ENCODE results near the gene TMEM121. TPM values are rescaled to one million over a fixed set of nuclear protein-coding genes. Genes with fewer than 3 reads are reported as not detected.

TMEM121 gene
- total RNA-seq, 4 donors from 2014 or later, result 3.5 to 5.6 (median 4.1) TPM

DNA sequence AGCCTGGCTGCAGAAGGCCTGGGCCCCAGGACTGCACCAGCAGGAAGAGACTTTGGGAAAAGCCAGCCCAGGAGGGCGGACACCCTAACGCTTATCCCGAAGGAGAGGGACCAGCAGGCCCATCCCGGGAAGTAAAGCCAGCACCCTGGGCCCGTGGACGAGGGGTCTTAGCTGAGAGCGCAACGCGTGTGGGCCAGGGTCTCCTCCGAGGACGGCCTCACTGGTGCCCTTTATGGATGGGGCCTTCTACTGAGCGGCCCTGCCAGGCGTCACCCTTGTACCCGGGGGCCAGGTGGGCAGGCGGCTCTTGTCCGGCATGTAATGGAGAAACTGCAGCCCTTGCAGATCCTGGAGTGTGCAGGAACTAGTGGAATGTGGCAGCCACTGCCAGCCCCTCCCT, 21.3 kb upstream of the TMEM121 start:
- DNase-seq (ENCODE audit: low spot score) (no peak), ATAC-seq (ENCODE audit: low FRiP score) (no peak)
- TF ChIP-seq, protein P1, sequence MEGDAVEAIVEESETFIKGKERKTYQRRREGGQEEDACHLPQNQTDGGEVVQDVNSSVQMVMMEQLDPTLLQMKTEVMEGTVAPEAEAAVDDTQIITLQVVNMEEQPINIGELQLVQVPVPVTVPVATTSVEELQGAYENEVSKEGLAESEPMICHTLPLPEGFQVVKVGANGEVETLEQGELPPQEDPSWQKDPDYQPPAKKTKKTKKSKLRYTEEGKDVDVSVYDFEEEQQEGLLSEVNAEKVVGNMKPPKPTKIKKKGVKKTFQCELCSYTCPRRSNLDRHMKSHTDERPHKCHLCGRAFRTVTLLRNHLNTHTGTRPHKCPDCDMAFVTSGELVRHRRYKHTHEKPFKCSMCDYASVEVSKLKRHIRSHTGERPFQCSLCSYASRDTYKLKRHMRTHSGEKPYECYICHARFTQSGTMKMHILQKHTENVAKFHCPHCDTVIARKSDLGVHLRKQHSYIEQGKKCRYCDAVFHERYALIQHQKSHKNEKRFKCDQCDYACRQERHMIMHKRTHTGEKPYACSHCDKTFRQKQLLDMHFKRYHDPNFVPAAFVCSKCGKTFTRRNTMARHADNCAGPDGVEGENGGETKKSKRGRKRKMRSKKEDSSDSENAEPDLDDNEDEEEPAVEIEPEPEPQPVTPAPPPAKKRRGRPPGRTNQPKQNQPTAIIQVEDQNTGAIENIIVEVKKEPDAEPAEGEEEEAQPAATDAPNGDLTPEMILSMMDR (IDR thresholded peaks at IDR 0.05), result no peak

- TF ChIP-seq, protein P1 (IDR thresholded peaks at IDR 0.05), result no peak
- ATAC-seq (ENCODE audit: low FRiP score) (no peak), DNase-seq (ENCODE audit: low spot score) (peak; percentile 14)
Observed at GRCh38 chr14:105507247-105507646, 19.1 kb upstream of the TMEM121 start.

DNA sequence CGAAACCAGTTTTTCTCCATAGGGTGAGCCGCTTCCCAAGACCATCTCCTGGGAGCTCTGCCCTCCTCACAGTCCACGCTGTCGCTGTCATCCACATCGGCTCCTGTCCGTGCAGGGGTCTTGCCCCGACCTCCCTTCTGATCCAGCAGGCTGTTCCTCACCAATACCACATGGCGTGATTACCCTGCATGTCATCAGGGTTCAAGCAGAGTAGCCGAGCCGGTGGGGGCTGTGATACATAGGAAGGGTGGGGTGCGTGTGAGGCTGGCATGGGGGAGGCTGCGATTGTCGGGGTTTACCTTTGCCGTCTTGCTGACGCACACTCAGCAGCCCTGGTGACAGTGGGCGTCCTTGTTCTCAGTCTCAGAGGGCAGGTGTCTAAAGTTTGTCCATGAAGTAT, 18.3 kb upstream of the TMEM121 start:
- TF ChIP-seq, protein P1 (IDR thresholded peaks at IDR 0.05), result no peak
- ATAC-seq (ENCODE audit: low FRiP score), result no peak
- peak; percentile 16 for DNase-seq (ENCODE audit: low spot score)

DNA sequence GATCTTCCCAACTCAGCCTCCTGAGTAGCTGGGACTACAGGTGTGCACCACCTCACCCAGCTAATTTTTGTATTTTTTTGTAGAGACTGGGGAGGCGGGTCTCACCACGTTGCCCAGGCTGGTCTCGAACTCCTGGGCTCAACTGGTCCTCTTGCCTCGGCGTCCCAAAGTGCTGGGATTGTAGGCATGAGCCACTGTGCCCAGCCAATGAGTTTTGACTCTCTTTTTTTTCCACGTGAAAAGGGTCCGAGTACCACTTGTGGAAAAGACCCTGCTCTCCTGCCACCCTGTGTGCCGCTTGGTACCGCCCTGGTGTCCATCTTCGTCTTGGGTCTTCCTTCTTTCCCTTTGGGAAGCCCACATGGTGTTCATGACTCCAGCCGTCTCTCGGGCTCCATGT, 17.8 kb upstream of the TMEM121 start:
- TF ChIP-seq, protein P1 (IDR thresholded peaks at IDR 0.05), result no peak
- ATAC-seq (ENCODE audit: low FRiP score), result no peak
- no peak for DNase-seq (ENCODE audit: low spot score)

DNA sequence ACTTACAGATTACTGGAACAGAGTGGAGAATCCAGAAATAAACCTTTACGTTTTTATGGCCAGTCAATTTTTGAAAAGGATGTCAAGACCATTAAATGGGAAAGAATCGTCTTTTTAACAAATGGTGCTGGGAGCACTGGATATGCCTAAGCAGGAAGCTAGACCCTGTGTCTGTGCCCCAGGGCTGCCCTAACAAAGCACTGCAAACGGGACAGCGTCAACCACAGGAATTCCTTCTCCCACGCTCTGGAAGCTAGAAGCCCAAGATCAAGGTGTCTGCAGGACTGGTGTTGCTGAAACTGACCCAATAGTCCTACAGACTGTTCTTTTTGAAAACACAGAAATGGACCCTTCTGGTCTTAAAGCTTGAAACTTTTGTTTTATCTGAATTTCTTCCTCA, 9.3 kb upstream of the TMEM121 start:
- TF ChIP-seq, protein P1 (IDR thresholded peaks at IDR 0.05), result no peak
- no peak for DNase-seq (ENCODE audit: low spot score)

DNA sequence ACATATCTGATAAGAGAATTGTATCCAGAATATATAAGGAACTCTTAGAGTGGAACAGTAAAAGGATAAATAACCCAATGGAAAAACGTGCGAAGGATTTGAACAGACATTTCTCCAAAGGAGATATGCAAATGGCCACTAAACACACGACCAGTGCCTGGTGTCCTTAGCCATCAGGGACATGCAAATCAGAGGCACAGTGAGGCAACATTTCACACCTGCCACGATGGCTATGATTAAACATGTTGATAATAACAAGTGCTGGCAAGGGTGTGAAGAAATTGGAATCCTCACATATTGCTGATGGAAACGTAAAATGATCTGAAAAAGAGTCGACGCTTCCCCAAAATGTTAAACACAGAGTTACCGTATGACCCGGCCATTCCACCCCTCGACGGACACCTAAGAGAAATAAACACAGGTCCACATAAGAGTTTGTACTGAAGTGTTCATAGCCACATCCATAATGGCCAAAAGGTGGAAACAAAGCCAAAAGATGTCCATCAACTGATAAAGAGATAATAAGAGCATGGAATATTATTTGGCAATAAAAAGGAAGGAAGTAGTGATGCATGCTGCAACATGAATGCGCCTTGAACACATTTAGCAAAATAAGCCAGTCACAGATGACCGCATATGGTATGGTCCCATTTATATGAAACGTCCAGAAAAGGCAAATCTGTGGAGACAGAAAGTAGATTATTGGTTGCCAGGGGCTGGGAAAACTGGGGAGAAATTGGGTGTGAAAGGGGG, 6.3 kb upstream of the TMEM121 start:
- TF ChIP-seq, protein P1 (IDR thresholded peaks at IDR 0.05), result no peak
- DNase-seq (ENCODE audit: low spot score) (no peak), ATAC-seq (ENCODE audit: low FRiP score) (no peak)

More for the DNA sequence above, 9.3 kb upstream of the TMEM121 start:
- ATAC-seq (ENCODE audit: low FRiP score), result no peak

DNA sequence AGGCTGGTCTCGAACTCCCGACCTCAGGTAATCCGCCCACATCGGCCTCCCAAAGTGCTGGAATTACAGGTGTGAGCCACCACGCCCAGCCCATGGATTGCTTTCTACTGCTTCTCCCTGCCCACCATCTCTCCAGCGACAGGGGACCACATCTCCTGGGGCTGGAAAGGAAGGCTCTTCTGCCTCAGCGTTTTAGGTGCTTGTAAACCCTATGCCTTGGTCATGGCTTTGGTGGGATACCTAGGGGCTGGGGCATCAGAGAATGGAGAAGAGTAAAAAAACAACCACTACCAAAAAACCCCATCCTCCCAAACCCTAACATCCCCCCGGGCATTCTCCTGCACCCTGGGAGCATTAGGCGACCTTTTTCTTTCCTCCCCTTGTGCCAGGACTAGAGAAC, 1.1 kb upstream of the TMEM121 start:
- TF ChIP-seq, protein P1 (IDR thresholded peaks at IDR 0.05), result no peak
- no peak for ATAC-seq (ENCODE audit: low FRiP score)
- DNase-seq (ENCODE audit: low spot score), result no peak

Measured in omental fat pad (tissue), 4 donors.